PC-9 (cell line): ENCODE measurements around the gene PSD2.

ENCODE experiments used
- EZH2 ChIP-seq: fragments of 200-600 bp; sonication (generic); IDR thresholded peaks from 2 replicates; pipeline ENCODE4 v1.8.0; 2017; ENCODE audit warnings: antibody characterized with exemption, low read depth
- TF ChIP-seq, protein P1 (sequence below): fragments of 200-600 bp; sonication (generic); conservative IDR thresholded peaks from 2 replicates; pipeline ENCODE4 v1.6.1; 2017; ENCODE audit warnings: mixed run types, antibody characterized with exemption, mild to moderate bottlenecking, moderate library complexity

DNA sequence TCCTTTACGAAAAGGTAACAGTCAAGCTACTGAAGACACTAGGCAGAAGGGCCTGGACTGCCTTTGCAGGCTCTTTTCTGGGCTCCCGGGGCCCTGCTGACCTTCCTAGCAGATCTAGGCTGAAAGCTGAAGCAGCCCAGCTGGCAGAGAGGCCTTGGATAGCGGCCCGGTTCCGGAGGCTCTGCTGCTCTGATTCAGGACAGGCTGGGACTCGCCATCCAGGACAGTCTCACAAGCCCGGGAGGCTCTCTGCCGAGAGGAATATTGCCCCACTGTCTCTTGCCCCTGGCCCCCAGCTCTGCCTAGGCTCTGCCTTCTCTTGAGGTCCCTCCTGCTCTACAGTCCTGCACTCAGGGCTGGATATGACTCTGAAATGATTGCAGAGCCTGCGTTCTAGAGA lies 67.8 kb downstream of the PSD2 start:
- TF ChIP-seq, protein P1, sequence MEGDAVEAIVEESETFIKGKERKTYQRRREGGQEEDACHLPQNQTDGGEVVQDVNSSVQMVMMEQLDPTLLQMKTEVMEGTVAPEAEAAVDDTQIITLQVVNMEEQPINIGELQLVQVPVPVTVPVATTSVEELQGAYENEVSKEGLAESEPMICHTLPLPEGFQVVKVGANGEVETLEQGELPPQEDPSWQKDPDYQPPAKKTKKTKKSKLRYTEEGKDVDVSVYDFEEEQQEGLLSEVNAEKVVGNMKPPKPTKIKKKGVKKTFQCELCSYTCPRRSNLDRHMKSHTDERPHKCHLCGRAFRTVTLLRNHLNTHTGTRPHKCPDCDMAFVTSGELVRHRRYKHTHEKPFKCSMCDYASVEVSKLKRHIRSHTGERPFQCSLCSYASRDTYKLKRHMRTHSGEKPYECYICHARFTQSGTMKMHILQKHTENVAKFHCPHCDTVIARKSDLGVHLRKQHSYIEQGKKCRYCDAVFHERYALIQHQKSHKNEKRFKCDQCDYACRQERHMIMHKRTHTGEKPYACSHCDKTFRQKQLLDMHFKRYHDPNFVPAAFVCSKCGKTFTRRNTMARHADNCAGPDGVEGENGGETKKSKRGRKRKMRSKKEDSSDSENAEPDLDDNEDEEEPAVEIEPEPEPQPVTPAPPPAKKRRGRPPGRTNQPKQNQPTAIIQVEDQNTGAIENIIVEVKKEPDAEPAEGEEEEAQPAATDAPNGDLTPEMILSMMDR: no peak
- no peak for TF ChIP-seq EZH2
